ENCODE results near the gene KIF18A. TPM values are rescaled to one million over a fixed set of nuclear protein-coding genes. Genes with fewer than 3 reads are reported as not detected.

KIF18A gene
- total and polyA plus RNA-seq, 2 of the 13 experiments (the other 11 are each of a cell fraction or from before 2014, with no cell fraction given) = 3.4 to 14.4 TPM

DNA sequence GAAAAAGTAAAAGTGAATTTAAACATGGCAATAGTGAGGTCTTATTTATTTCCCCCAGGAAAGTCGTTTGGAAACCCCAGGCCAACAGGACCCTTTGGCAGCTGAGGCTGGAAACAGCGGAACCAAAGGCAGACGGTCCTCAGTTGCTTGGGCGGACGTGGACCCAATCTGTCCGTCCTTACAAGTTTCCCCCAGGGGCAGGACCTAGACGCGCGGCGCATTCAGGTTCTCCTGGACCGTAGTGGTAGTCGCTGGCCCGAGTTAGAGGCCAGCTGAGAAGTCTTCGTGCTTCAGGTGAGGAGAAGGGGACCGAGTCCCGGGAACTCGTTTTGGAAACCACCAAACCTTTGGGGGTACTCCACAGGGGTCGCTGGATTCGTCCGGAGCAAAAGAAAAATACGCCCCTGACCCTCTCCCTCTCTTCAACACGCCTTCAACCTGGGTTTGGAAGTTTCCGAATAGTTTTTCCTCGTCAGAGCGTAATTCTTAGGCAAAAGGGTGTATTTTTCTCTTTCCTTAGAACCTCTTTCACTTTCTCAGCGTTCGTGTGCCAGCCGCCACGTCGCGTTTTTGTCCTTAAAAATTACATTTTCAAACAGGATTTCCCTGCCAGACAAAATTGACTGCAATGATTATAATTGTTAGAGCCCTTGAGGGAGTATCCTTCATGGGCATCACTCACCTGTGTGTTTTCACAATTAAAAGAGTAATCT lies 2.3 kb upstream of the KIF18A start (continued):
- TF ChIP-seq ZHX2 (IDR thresholded peaks at IDR 0.05; ENCODE audit: low read depth) (peak; percentile 73), ZHX2 (CRISPR knock-in tag; IDR thresholded peaks at IDR 0.05; ENCODE audit: borderline replicate concordance) (peak; percentile 85; the same call in 1 of the 2 replicates), HNRNPUL1 (IDR thresholded peaks at IDR 0.05; ENCODE audit: low read depth, low read length) (no peak), ZNF558 (CRISPR knock-in tag; IDR thresholded peaks at IDR 0.05; ENCODE audit: borderline replicate concordance) (no peak; the same call in 1 of the 2 replicates), ZNF576 (CRISPR knock-in tag; IDR thresholded peaks at IDR 0.05) (no peak), ZFP62 (CRISPR knock-in tag; IDR thresholded peaks at IDR 0.05) (0 out of 2 replicates have a peak, but pooled peaks have one; percentile 78), ZFP90 (CRISPR knock-in tag; IDR thresholded peaks at IDR 0.05; ENCODE audit: borderline replicate concordance) (peak; percentile 95), ZNF121 (CRISPR knock-in tag; IDR thresholded peaks at IDR 0.05) (peak; percentile 59; the same call in 1 of the 2 replicates), ZNF296 (CRISPR knock-in tag; conservative IDR thresholded peaks at IDR 0.05) (no peak), CBX1 (IDR thresholded peaks at IDR 0.05; ENCODE audit: low read depth) (peak; percentile 100), ZSCAN22 (CRISPR knock-in tag; IDR thresholded peaks at IDR 0.05) (no peak), KLF12 (CRISPR knock-in tag; IDR thresholded peaks at IDR 0.05; ENCODE audit: borderline replicate concordance) (peak; percentile 93; the same call in 1 of the 2 replicates), ZMYM3 (CRISPR knock-in tag; IDR thresholded peaks at IDR 0.05) (peak; percentile 81), ZNF556 (CRISPR knock-in tag; IDR thresholded peaks at IDR 0.05; ENCODE audit: borderline replicate concordance) (peak; percentile 96), TBX3 (IDR thresholded peaks at IDR 0.05; ENCODE audit: borderline replicate concordance) (no peak), ZMYM2 (CRISPR knock-in tag; IDR thresholded peaks at IDR 0.05) (no peak), KAT2B (IDR thresholded peaks at IDR 0.05; ENCODE audit: borderline replicate concordance, low read depth, low read length) (no peak)
- TF ChIP-seq, protein P1, sequence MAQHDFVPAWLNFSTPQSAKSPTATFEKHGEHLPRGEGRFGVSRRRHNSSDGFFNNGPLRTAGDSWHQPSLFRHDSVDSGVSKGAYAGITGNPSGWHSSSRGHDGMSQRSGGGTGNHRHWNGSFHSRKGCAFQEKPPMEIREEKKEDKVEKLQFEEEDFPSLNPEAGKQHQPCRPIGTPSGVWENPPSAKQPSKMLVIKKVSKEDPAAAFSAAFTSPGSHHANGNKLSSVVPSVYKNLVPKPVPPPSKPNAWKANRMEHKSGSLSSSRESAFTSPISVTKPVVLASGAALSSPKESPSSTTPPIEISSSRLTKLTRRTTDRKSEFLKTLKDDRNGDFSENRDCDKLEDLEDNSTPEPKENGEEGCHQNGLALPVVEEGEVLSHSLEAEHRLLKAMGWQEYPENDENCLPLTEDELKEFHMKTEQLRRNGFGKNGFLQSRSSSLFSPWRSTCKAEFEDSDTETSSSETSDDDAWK (CRISPR knock-in tag; IDR thresholded peaks at IDR 0.05) = no peak
- TF ChIP-seq, protein P2, sequence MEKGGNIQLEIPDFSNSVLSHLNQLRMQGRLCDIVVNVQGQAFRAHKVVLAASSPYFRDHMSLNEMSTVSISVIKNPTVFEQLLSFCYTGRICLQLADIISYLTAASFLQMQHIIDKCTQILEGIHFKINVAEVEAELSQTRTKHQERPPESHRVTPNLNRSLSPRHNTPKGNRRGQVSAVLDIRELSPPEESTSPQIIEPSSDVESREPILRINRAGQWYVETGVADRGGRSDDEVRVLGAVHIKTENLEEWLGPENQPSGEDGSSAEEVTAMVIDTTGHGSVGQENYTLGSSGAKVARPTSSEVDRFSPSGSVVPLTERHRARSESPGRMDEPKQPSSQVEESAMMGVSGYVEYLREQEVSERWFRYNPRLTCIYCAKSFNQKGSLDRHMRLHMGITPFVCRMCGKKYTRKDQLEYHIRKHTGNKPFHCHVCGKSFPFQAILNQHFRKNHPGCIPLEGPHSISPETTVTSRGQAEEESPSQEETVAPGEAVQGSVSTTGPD (CRISPR knock-in tag; IDR thresholded peaks at IDR 0.05) = no peak
- TF ChIP-seq, protein P3, sequence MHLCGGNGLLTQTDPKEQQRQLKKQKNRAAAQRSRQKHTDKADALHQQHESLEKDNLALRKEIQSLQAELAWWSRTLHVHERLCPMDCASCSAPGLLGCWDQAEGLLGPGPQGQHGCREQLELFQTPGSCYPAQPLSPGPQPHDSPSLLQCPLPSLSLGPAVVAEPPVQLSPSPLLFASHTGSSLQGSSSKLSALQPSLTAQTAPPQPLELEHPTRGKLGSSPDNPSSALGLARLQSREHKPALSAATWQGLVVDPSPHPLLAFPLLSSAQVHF (CRISPR knock-in tag; IDR thresholded peaks at IDR 0.05) = no peak
